Activated T-cell treated with anti-CD3 and anti-CD28 coated beads, Interleukin-2, amount 50 U/mL, for 1 hour (primary cell): ENCODE results near the gene VPS35.
A peak's percentile ranks its signal among the peaks of the same experiment; 100 is the strongest.
"Not testable (repeated sequence)": the region's sequence is repeated elsewhere in the genome, so short reads cannot be mapped to it uniquely, and the experiment has no call there.

Experiments
- DNase-seq: peaks from one replicate; pipeline ENCODE4 v3.0.0-alpha.2; 2020

Gene VPS35

DNA sequence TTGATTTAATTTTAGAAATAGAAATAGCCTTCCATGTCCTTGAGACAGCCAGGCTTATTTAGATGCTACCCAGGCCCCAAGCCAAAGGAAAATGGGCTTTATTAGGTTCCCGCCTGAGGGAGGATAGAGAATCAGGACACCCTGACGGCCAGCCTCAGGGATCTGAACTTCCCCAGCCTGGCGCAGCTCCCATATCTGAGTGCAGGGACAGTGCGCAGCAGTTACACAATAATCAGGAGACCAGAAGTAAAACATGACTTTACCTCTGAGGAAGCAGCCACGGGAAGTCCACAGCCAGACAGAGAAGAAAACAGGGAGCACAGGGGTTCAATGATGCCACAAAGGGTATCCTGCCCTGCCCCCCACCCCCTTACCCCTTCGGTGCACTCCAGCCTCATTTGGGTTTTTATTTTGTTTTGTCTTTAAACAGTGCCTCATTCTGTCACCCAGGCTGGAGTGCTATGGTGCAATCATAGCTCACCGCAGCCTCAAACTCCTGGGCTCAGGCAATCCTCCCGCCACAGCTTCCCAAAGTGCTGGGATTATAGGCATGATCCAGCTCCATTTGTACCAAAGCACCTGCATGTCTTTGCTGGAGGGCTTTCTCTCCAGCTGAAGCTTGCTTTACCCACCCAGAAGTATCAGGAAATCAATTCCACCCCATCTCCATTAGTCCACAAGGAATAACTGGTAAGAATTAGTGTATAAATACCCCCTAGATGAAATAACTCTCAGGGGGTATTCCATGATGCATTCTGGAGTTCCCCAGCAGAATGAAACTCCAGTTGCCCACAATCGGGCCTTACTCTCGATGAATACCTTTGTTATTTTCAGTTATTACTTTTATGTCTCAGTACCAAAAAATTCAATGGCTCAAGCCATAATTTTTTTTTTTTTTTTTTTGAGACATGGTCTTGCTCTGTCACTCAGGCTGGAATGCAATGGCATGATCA is 22.4 kb upstream of the VPS35 start:
- no peak for DNase-seq

DNA sequence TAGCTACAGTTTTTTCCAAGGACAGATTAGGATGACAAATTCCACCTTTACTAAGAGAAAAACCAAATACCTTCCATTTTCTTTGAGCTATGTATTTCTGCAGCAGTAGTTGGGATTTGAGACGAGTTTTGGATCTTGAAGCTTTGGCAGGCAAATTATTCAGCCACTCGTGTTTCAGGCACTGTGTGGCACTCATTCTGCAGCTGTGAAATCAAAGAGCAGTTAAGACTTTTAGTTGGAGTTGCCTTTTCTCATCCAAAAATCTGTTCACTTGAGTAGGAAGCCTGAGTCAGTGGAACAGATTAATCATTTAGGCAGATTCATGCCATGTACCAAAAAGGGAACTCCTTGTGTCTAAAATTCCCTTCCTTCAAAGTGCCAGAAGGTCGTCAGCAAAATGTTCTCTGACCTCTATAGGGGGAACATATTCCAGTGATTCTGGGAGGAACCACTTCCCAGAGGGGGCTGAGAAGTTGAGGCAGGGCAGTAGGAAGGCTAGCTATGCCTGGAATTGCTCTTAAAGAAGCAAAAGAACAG is 20.6 kb upstream of the VPS35 start:
- DNase-seq, result no peak

DNA sequence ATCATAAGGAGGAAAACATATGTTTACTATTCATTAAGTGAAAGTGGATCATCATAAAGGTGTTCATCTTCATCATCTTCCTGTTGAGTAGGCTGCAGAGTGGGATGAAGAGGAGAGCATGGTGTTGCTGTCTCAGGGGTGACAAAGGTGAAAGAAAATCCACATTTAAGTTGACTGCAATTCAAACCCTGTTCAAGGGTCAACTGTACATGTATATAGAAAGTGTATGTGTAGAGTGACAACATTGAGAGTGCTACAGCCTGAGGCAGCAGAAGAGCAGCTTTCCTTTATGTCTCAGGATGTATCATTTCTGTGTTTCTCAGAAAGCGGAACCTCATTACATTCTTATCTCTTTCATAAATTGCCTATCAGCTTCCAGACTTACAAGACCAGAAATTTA is 17.7 kb upstream of the VPS35 start:
- no peak for DNase-seq

DNA sequence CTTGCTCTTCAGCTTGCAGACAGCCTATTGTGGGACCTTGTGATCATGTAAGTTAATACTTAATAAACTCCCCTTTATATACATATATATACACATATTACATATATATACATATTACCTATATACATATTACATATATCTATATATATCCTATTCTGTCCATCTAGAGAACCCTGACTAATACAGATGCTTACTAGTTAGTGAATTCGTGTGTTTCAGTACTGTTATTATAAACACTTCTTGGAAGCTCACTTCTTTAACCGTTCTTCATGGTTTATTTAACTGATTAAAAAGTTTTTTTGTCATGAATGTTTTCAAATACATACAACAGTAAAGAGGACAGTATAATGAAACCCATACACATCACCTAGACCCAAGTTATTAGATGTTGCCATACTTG is 13.1 kb upstream of the VPS35 start:
- no peak for DNase-seq

DNA sequence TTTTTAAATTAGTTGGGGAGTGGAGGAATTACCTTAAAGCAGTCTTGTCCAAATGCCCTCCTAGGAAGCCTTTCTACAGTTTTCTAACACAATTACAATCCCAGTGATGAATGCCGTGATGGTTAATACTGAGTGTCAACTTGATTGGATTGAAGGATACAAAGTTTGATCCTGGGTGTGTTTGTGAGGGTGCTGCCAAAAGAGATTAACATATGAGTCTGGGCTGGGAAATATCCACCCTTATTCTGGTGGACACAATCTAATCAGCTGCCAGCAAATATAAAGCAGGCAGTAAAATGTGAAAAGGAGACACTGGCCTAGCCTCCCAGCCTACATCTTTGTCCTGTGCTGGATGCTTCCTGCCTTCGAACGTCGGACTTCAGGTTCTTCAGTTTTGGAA is 12.6 kb upstream of the VPS35 start:
- DNase-seq, result no peak

DNA sequence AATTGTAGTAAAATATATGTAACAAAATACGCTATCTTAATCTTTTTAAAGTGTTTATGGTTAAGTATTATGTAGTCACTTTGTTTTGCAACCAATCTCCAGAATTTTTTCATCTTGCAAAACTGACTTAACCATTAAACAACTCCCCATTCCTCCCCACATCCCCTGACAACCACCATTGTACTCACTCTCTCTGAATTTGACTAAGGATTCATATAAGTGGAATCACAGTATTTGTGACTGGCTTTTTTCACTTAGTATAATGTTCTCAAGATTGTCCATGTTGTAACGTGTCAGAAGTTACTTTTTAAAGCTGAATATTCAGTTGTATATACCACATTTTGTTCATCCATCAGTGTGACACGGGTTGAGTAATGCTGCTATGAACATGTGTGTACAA is 11.1 kb upstream of the VPS35 start:
- no peak for DNase-seq

DNA sequence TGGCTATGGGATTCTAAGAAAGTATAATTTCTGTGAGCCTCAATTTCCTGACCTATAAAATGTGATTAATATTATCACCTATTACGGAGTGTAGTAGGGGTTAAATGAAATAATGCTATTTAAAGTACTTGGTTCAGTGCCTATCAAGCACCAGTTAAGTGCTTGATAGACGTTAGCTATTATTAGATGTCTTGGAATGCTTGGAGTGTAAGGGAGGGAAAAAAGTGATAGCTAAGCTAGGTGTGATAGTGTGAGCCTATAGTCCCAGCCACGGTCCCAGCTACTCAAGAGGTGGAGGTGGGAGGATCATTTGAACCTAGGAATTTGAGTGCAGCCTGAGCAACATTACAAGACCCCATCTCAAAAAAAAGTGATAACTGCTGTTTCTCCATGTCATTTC is 8.0 kb upstream of the VPS35 start:
- DNase-seq, result no peak

DNA sequence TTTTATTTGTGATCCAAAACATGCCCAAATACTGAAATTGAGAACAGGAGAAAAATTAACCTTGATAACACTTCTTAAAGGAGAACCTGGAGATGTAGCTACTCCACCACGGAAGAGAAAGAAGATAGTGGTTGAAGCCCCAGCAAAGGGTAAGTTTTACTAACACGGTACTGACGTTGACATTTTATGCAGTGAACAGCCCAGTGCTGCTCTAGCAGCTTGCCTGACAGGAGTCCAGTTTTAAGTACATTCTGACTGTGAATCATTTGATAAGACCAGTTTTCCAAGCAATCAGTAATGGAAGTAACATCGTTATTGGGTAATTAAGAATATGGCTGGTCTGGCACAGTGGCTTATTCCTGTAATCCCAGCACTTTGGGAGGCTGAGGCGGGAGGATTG is 7.0 kb upstream of the VPS35 start:
- no peak for DNase-seq

DNA sequence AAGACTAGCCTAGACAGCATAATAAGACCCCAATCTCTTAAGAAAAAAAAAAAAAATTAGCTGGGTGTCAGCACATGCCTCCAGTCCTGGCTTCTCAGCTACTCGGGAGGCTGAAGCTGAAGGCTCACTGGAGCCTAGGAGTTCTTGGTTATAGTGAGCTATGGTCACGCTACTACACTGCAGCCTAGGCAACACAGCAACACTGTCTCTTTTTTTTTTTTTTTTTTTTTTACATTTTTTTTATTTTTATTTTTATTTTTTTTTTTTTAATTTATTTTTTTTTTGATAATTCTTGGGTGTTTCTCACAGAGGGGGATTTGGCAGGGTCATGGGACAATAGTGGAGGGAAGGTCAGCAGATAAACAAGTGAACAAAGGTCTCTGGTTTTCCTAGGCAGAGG is 4.6 kb upstream of the VPS35 start:
- no peak for DNase-seq

DNA sequence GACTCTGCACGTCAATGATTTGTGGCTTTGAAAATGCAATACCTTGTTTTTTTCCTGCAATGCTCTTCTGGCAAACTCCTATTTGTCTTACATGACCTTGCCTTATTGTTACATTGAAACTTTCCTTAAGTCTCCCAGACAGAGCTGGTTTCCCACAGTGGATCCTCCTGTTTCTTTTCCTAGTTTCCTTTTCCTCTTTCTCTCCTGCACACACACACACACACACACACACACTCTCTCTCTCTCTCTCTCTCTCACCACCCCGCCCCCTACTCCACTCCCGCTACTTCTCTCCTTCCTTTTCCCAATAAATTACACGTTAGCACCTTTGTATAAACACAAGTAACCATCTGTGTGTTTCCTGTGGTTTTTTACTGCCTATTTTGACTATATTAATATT is 2.7 kb upstream of the VPS35 start:
- no peak for DNase-seq

DNA sequence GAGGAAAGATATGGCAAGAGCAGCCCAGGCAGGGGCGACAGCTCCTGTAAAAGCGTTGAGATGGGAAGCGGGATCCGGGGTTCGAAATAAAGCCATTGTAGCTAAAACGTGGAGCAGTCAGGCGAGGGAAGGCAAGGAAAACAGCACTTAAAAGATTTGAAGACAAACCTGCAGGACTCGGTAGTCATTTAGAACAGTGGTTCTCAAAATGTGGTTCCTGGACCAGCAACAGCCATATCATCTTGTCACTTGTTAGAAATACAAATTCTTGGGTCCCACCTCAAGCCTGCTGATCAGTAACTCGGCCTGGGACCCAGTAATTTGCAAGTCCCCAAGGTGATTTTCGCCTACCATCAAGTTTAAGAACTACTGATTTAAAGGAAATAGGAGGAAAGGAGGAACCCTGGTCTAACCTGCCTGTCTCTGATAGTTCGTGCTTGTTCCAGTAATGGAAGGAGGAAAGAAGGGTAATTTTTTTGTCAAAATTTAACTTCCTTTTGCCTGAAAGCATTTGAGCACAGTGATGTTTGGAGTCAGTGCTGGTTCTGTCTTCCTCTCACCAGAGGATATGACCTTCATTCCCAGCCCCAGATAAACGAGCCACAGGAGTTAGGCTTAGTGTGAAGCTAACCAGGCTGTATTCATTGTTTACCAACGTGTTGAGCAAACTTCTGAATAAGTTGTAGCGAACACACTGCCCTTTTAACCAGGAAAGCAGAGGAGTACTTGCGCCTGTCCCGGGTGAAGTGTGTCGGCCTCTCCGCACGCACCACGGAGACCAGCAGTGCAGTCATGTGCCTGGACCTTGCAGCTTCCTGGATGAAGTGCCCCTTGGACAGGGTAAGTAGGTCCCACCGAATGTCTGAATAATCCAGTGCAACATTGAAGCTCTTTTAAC is 1.6 kb upstream of the VPS35 start:
- DNase-seq, result no peak

DNA sequence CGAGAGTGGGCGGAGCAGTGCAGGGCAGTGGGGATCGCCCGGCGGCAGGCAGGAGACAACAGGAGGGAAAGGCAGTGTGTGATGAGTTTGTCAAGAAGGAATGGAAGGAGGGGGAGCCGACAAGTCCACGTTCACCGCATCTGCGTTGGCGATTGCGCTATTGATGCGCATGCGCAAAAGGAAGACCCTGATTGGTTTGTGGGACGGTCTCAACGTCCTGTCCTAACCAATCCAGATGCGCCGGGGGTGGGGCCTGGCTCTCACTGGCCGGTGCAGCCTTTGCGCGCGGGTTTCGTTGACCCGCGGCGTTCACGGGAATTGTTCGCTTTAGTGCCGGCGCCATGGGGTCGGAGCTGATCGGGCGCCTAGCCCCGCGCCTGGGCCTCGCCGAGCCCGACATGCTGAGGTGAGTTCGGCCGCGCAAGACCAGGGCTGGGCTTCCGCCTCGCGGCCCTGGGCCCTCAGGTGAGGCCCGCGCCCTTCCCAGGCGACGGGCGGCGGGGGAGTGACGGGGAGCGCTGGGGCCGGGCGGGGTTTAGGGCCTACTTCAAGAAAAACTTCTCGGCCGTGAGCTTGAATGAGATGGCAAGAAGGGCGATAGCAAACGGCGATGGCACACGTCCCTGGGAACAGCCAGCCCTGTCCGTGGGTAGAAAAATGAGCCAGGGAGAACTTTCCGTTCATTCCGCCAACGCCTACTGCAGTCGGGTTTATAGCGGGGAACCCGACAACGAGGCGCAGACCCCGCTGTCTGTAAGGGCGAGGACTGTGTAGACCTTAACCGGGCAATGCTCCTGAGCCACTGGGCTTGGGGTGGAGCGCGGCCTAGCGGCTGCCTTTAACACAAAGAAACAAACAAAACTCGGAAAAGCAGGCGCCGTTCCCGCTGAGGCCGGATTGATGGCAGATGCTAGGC is 645 bp upstream of the VPS35 start, which contains the start of gene ORC6:
ORC6 (plus strand) TSS at position 295 of the 916 bp plus-strand sequence; CDS start at position 342, 47 bp downstream.
- DNase-seq, result peak; percentile 95

DNA sequence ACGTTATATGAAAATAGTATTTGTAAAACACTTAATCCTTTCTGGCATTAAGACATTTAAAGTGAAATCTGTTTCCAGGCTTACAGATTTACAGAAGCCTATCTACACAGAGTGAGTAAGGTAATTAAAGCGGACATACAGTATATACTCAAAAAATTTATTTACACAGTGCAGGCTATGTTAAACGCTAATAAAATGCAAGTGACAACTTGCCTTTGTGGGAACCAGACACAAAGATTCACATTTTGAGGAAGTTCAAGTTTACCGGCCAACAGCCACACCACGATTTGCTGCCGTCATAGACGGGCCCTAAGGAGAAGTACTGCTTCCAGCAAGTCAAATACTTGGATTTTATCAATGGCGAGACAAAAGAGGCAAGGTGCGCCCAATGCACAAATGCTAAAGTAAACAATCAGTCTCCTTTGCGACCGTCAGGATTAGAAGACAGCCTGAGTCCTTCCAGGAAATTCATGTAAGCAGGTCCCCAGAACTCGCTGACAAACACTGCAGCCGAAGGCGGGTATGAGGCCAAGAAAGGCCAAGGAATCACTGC is 801 bp downstream of the VPS35 start:
- DNase-seq, result no peak

DNA sequence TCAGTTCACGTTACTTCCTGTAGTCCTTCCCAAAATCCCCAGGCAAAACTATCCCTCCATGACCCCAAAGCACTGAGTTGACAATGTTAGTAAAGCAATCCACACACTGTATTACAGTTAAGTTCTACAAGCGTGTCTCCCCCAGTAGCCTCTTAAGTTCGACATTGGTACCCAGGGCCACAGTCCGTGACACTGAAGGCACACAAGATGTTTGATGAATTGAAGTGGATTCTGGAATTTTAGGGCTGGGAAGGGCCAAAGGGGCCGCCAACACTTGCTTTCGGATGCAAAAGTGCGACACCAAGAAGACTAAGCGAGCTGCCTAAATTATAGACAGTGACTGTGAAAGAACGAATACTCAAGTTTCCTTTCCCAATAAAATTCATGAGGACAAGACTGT is 1.5 kb downstream of the VPS35 start:
- DNase-seq, result no peak

DNA sequence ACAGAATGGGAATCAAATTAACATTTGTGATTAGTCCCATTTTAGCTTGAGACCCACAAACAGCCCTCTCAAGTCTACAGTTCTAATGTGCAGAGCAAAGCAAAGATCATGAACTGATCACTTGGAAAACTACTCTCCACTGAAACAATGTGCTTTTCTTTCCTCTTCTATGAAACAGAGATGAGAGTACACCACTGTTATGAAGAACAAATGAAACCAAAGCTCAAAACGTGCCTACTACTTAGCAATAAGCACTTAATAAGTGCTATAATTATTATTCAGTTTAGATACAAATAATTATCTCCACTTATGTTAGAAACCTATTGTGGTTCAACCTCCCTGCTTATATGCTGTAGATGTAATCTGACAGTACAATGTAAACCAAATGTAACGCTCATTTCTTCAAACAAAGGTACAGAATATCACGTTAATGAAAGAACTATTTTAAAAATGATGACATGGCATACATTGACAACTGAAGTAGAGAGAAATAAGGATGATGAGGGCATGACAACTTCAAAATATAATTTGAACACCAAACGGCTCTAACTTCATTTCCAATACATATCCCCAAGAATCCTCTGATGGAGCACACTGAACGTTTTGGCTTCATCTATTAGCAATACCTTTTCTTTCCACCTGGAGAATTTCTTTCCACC is 2.0 kb downstream of the VPS35 start:
- DNase-seq, result no peak

DNA sequence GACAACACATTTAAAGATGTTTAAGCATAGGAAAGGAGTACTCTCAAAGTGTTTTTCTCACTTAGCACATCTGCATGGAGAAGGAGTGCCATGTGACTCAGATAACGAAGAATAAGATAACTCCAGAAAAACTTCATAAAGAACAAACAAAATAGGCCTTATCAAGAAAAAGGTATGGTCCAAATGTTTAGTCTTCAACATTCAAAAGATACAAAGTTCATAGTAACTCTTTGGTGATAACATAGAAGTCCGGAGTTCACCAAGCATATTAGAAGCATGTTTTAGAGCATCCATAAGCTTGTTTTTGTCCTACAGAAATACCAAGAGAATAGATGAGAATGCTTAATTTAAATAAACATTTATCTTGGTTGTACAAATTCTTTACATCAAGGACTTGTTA is 7.1 kb downstream of the VPS35 start:
- not testable (repeated sequence) for DNase-seq

DNA sequence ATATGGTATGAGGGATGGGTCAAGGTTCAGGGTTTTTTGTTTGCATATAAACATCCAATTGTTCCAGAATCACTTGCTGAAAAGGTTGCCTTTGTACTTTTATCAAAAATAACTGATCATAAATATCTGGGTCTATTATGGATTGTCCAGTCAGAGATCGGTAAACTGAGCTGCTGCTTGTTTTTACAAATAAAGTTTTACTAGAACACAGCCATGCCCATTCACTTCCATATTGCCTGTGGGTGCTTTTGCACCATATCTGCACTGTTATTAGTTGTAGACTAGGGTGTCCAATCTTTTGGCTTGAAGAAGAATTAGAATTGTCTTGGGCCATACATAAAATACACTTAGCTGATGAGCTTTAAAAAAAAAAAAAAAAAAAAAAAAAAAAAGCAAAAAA is 11.0 kb downstream of the VPS35 start:
- DNase-seq, result not testable (repeated sequence)

DNA sequence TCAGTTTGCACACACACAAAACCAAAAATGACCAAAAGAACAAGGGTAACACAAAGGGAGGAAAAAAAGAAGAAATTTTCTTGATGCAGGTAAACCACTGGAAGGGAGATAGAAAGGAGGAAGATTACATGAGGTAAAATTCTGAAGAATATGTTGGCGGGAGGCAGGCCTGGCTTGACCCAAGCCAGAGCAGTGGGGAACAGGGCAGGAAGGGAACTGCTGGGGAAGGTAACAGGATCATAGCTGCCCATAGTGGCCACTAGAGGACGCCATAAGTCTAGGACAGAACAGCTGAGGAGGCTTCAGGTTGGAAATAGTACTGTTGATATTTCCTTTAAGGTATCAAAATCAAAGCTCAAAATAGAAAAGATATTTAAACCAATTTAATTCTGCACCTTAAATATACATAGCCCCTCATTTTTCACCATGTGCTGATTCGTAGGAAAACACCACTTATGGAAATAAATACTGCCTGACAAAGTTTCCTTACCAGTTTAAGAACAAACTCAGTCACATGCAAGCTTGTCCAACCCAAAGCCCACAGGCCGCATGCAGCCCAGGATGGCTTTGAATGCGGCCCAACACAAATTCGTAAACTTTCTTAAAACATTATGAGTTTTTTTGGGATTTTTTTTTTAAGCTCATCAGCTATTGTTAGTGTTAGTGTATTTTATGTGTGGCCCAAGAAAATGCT is 15.5 kb downstream of the VPS35 start:
- DNase-seq, result peak; percentile 27

DNA sequence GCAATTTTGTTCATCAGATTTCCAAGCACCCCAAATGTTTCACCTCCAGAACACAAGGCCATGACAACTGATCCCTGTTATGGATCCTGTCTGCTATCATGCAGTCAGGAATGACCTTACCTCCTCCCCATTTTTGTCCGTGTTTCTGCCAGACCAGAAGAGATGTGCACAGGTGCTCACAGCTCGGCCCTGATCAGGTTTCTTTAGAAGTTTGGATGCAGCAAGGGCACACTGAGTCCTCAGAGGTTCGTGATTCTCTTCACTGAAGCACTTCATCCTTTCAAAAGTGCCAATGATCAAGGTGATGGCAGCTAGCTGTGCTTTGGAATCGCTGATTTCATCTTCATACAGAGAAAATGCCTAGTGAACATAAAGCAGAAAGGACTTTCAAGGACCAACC is 26.9 kb downstream of the VPS35 start:
- DNase-seq, result no peak

DNA sequence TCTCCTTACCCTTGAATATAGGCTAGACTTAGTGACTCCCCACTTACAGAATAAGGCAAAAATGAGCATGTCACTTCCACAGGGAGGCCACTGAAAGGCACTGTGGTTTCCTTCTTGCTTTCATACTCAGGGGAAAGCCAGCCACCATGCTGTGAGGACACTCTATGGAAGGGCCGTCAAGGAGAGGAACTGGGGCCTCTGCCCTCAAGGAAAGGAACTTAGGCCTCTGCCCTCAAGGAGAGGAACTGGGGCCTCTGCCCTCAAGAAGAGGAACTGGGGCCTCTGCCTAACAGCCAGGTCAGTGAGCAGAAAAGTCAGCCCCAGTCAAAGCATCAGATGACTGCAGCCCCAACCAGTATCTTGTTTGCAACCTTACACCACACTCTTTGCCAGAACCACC is 30.1 kb downstream of the VPS35 start:
- DNase-seq, result no peak

DNA sequence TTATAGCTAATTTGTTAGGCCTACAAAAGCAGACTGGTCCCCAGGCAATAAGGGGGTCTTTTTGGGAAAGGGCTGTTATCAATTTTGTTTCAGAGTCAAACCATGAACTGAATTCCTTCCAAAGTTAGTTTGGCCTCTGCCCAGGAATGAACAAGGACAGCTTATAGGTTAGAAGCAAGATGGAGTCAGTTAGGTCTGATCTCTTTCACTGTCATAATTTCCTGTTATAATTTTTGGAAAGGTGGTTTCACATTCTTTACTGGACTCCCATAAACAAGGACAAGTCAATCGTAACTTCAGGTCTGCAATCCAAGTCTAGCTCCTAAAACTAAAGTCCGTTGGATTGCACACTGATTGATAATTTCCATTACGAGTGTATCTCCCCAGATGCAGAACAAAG is 37.7 kb downstream of the VPS35 start:
- DNase-seq, result no peak
